ENCODE measurements around the gene SLCO3A1. TPM values are rescaled to one million over a fixed set of nuclear protein-coding genes. Genes with fewer than 3 reads are reported as not detected.
A peak's percentile ranks its signal among the peaks of the same experiment; 100 is the strongest.

Gene SLCO3A1
- total RNA-seq, 2 donors from 2014 or later = 21.4 to 27.3 TPM

DNA sequence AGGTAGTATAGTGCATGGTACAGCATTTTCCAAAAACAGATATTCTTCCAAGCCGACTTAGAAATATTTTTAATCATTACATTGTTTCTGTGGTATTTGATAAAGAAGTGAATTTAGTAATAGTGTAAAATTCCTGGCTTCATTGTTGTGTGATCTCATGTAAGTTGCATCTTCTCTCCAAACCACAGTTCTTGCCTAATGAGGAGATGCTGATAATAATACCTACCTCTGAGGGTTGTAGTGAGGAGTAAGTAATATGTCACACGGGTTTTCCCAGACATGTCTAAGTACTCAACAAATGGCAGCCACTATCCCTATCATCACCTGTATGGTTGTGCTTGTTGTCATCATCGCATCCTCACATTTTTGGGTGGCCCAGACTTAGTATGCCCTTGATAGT lies 167.3 kb downstream of the SLCO3A1 start:
- no peak overlapping the region for H3K4me3 ChIP-seq
- H3K9me3 ChIP-seq = no peaks in the 10 kb centered on the region
- H3K4me1 ChIP-seq = peaks cover 0 to 51% of the 10 kb centered on the region in 2 donors
- no peak overlapping the region for H3K27ac ChIP-seq
- DNase-seq (ENCODE audit: low spot score) = no peak
- no peaks in the 10 kb centered on the region for H3K36me3 ChIP-seq
- H3K27me3 ChIP-seq = no peaks in the 10 kb centered on the region
- TF ChIP-seq, protein P1, sequence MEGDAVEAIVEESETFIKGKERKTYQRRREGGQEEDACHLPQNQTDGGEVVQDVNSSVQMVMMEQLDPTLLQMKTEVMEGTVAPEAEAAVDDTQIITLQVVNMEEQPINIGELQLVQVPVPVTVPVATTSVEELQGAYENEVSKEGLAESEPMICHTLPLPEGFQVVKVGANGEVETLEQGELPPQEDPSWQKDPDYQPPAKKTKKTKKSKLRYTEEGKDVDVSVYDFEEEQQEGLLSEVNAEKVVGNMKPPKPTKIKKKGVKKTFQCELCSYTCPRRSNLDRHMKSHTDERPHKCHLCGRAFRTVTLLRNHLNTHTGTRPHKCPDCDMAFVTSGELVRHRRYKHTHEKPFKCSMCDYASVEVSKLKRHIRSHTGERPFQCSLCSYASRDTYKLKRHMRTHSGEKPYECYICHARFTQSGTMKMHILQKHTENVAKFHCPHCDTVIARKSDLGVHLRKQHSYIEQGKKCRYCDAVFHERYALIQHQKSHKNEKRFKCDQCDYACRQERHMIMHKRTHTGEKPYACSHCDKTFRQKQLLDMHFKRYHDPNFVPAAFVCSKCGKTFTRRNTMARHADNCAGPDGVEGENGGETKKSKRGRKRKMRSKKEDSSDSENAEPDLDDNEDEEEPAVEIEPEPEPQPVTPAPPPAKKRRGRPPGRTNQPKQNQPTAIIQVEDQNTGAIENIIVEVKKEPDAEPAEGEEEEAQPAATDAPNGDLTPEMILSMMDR (IDR thresholded peaks at IDR 0.05) = no peak

DNA sequence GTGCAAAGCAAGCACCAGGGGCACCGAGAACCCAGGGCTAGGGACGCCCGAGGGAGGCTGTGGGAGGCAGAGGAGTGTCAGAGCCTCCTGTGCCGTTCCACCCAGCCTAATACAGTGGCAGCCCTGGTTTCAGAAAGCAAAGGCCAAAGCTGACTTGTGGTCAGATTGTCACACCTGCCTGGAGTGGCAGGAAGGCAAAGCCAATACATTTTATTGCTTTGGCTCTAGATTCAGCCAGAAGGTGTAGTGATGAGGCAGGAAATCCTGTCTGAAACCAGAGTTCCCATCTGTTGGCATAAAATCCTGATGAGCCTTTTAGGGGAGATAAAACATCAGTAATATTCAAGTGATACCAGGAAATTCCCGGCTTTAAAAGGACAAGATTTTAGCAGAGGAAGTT lies 168.3 kb downstream of the SLCO3A1 start:
- TF ChIP-seq, protein P1 (IDR thresholded peaks at IDR 0.05) = no peak
- H3K4me3 ChIP-seq = no peak overlapping the region
- no peaks in the 10 kb centered on the region for H3K36me3 ChIP-seq
- H3K27me3 ChIP-seq = no peaks in the 10 kb centered on the region
- DNase-seq (ENCODE audit: low spot score) = no peak
- no peaks in the 10 kb centered on the region for H3K9me3 ChIP-seq
- peaks cover 0 to 50% of the 10 kb centered on the region in 2 donors for H3K4me1 ChIP-seq
- H3K27ac ChIP-seq = no peak overlapping the region

DNA sequence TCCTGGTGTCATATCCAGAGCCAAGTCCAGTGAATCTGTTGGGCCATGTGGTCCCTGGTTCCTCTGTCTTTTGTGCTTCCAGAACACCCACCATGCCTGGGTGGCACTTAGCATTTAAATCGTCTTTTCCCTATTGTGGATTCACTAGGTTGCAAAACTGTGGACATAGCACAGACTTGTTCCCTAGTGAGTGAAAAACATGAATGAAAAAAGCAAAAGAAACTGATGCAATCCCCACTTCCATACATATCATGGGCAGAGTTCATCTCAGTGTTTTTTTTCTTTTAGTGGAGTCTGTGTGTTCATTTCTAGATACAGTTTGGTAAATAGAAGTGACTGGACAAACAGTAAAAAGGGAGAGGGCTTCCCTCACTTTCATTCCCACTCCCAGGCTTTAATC lies 170.5 kb downstream of the SLCO3A1 start:
- no peaks in the 10 kb centered on the region for H3K9me3 ChIP-seq
- H3K27me3 ChIP-seq = no peaks in the 10 kb centered on the region
- no peak overlapping the region for H3K4me3 ChIP-seq
- DNase-seq (ENCODE audit: low spot score) = no peak
- peaks cover 0 to 51% of the 10 kb centered on the region in 2 donors for H3K4me1 ChIP-seq
- no peak overlapping the region for H3K27ac ChIP-seq
- TF ChIP-seq, protein P1 (IDR thresholded peaks at IDR 0.05) = no peak
- no peaks in the 10 kb centered on the region for H3K36me3 ChIP-seq

DNA sequence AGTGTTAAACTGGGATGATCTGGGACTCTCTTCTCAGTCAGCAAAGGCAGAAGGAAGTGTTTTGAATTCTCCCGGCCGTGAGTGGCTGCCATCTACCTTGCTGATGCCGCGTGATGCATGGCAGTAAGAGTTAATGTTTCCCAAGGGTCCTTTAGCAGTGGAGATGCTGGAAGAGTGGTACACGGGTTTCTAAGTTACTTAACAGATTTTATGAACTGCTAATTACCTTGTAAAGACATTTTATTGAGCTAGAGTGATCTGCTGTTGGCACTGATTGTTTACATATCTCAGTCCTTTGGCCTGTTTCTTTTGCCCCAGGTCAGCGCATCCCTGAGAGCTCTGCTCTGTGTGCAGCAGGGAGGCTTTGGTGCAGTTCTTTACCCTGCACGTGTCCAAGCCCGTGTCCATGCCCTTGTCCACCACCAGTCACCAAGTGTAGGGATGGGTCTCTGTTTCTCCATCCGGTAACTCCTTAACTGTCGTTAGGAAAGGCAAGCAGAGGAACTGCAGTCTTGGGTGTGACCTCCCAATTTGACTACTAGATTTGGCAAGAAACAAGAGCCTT lies 172.3 kb downstream of the SLCO3A1 start:
- peaks cover 0 to 52% of the 10 kb centered on the region in 2 donors for H3K4me1 ChIP-seq
- TF ChIP-seq, protein P1 (IDR thresholded peaks at IDR 0.05) = no peak
- DNase-seq (ENCODE audit: low spot score) = no peak
- H3K36me3 ChIP-seq = no peaks in the 10 kb centered on the region
- no peak overlapping the region for H3K27ac ChIP-seq
- H3K9me3 ChIP-seq = no peaks in the 10 kb centered on the region
- no peak overlapping the region for H3K4me3 ChIP-seq
- no peaks in the 10 kb centered on the region for H3K27me3 ChIP-seq

DNA sequence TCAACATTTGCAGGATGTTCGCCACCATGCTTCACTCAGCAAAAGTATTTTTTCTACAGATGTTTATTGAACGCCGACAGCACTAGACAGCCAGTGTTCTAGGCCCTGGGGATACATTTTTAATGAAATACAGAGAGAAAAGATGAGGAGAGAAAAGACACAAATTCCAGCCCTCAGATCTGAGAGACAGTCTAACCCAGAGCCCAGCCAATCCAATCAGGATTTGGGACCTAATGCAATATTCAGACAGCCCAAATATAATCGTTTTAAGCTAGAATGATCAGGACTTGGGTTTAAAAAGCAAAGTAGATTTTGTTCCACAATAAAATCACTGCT lies 174.8 kb downstream of the SLCO3A1 start:
- Histone ChIP-seq H3K4me1 (peaks cover 0 to 48% of the 10 kb centered on the region in 2 donors), H3K36me3 (no peaks in the 10 kb centered on the region), H3K27me3 (no peaks in the 10 kb centered on the region), H3K4me3 (no peak overlapping the region), H3K27ac (peak overlapping the region; percentile 65 to 72), H3K9me3 (no peaks in the 10 kb centered on the region)
- no peak for DNase-seq (ENCODE audit: low spot score)
- TF ChIP-seq, protein P1 (IDR thresholded peaks at IDR 0.05) = no peak

DNA sequence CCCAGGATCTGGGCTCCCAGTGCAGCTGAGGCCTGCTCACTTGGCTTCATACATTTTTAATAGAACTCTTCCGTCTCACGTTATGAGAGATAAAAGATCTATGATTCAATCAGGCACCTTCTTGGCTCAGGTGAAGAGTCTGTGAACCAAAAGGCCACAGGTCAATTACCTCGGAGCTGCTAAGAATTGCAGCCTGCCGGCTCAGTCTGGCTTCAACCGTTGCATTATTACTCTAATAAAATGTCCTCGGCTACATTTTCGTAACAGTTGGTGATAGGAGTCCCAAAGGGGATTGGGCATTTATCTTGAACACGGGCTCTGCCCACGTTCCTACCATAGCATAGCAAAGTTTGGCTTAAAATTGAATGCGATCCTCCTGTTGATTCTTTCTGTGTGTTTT lies 176.3 kb downstream of the SLCO3A1 start:
- H3K36me3 ChIP-seq = no peaks in the 10 kb centered on the region
- H3K27me3 ChIP-seq = no peaks in the 10 kb centered on the region
- H3K9me3 ChIP-seq = no peaks in the 10 kb centered on the region
- no peak for DNase-seq (ENCODE audit: low spot score)
- peak overlapping the region; percentile 65 to 72 for H3K27ac ChIP-seq
- H3K4me3 ChIP-seq = no peak overlapping the region
- TF ChIP-seq, protein P1 (IDR thresholded peaks at IDR 0.05) = no peak
- H3K4me1 ChIP-seq = peaks cover 0 to 62% of the 10 kb centered on the region in 2 donors
